ENCODE data around the gene TSPAN9. TPM values are rescaled to one million over a fixed set of nuclear protein-coding genes. Genes with fewer than 3 reads are reported as not detected.
A peak's percentile ranks its signal among the peaks of the same experiment; 100 is the strongest.

The TSPAN9 gene
- total and polyA plus RNA-seq, 4 donors, result 27.6 to 40.1 (median 30.9) TPM

GRCh38 chr12:3035815-3036702 is 41.1 kb upstream of the TSPAN9 start:
- DNase-seq (ENCODE audit: low read depth in 4 of 6, low spot score in 6 of 6), result peak in 2 of 6 donors; percentile 63 to 76
- Histone ChIP-seq H3K4me1 (ENCODE audit: control insufficient read depth, insufficient read depth, low read length) (peaks cover 53% of the 10 kb centered on the region), H3K27ac (ENCODE audit: low read depth, low read length) (no peak overlapping the region), H3K36me3 (ENCODE audit: control insufficient read depth, insufficient read depth, low read length) (no peaks in the 10 kb centered on the region), H3K4me3 (ENCODE audit: low read depth, low read length) (no peak overlapping the region), H3K9me3 (ENCODE audit: control insufficient read depth, insufficient read depth, low read length) (no peaks in the 10 kb centered on the region), H3K27me3 (ENCODE audit: control insufficient read depth, insufficient read depth, low read length) (no peaks in the 10 kb centered on the region)
- WGBS (ENCODE audit: insufficient coverage), result 38% methylated on average over 13 of the region's 16 CpGs

DNA sequence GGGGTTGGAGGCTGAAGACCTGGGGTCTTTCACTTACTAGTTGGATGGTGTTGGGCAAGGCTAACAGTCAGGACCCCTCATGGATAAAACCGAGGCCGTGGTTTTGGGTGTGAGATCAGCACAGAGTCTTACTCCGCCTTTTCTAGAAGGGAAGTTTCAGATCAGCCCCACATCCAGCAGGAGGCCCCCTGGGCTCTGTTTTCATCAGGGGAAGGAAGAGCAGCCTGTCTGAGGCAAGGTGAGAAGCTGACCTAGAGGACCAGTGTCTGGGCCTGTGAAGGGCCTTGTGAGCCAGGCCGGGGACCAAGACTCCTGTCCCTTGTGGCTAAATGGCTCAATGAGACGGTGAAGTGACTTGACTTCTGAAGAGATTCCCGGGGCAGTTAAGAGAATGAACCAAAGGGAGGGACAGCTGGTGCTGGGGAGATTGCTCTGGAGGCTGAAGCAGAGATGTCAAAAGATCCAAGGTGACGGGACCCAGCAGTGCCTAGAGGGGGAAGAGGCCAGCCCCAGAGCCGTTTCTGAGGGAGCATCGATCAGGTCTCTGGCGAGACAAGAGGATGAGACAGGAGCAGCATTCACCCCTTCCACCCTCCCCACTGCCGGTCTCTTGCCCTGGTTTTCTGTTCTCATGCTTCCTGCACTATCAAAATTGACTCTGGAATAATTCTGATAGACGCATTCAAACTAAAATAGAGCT is 40.1 kb upstream of the TSPAN9 start:
- no peak for DNase-seq (ENCODE audit: low read depth in 4 of 6, low spot score in 6 of 6)
- Histone ChIP-seq H3K27ac (ENCODE audit: low read depth, low read length) (no peak overlapping the region), H3K4me1 (ENCODE audit: control insufficient read depth, insufficient read depth, low read length) (peaks cover 55% of the 10 kb centered on the region), H3K9me3 (ENCODE audit: control insufficient read depth, insufficient read depth, low read length) (no peaks in the 10 kb centered on the region), H3K36me3 (ENCODE audit: control insufficient read depth, insufficient read depth, low read length) (no peaks in the 10 kb centered on the region), H3K4me3 (ENCODE audit: low read depth, low read length) (no peak overlapping the region), H3K27me3 (ENCODE audit: control insufficient read depth, insufficient read depth, low read length) (no peaks in the 10 kb centered on the region)
- 85% methylated on average over 11 of the region's 12 CpGs for WGBS (ENCODE audit: insufficient coverage)

GRCh38 chr12:3038166-3038565 is 39.0 kb upstream of the TSPAN9 start:
- H3K27me3 ChIP-seq (ENCODE audit: control insufficient read depth, insufficient read depth, low read length), result no peaks in the 10 kb centered on the region
- DNase-seq (ENCODE audit: low read depth in 4 of 6, low spot score in 6 of 6), result no peak
- peaks cover 50% of the 10 kb centered on the region for H3K4me1 ChIP-seq (ENCODE audit: control insufficient read depth, insufficient read depth, low read length)
- H3K4me3 ChIP-seq (ENCODE audit: low read depth, low read length), result no peak overlapping the region
- no peaks in the 10 kb centered on the region for H3K9me3 ChIP-seq (ENCODE audit: control insufficient read depth, insufficient read depth, low read length)
- WGBS (ENCODE audit: insufficient coverage), result 91% methylated on average over 7 of the region's 7 CpGs
- no peak overlapping the region for H3K27ac ChIP-seq (ENCODE audit: low read depth, low read length)
- no peaks in the 10 kb centered on the region for H3K36me3 ChIP-seq (ENCODE audit: control insufficient read depth, insufficient read depth, low read length)

- Histone ChIP-seq H3K4me1 (ENCODE audit: control insufficient read depth, insufficient read depth, low read length) (peaks cover 41% of the 10 kb centered on the region), H3K27ac (ENCODE audit: low read depth, low read length) (no peak overlapping the region), H3K9me3 (ENCODE audit: control insufficient read depth, insufficient read depth, low read length) (no peaks in the 10 kb centered on the region), H3K27me3 (ENCODE audit: control insufficient read depth, insufficient read depth, low read length) (no peaks in the 10 kb centered on the region), H3K4me3 (ENCODE audit: low read depth, low read length) (no peak overlapping the region), H3K36me3 (ENCODE audit: control insufficient read depth, insufficient read depth, low read length) (no peaks in the 10 kb centered on the region)
- 73% methylated on average over 8 of the region's 11 CpGs for whole genome bisulfite sequencing (ENCODE audit: insufficient coverage)
- peak in 3 of 6 donors; percentile 31 to 68 (median 43) for DNase-seq (ENCODE audit: low read depth in 4 of 6, low spot score in 6 of 6)
These were observed 38.2 kb upstream of the TSPAN9 start for GRCh38 chr12:3038926-3039510.

DNA sequence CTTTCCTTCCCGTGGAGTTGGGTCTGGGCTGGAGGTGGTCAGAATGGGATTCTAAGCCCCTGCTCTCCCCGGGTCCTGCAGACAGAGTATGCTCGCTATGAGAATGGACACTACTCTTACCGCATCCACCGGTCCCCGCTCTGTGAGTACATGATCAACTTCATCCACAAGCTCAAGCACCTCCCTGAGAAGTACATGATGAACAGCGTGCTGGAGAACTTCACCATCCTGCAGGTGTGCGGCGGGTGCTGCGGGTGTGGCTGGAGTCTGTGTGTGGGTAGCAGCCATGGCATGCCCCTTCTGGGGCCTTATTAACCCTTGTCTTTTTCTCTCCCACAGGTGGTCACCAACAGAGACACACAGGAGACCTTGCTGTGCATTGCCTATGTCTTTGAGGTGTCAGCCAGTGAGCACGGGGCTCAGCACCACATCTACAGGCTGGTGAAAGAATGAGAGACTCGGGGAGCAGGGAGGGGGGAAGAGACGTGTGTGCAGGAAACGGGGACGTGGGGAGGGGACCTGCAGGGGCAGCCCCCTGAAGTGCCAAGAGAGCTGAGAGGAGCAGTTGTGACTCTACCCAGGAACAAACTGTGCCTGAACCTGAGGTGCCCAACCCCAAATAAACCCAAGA is 37.0 kb upstream of the TSPAN9 start:
- Histone ChIP-seq H3K4me1 (ENCODE audit: control insufficient read depth, insufficient read depth, low read length) (peaks cover 35% of the 10 kb centered on the region), H3K4me3 (ENCODE audit: low read depth, low read length) (no peak overlapping the region), H3K27me3 (ENCODE audit: control insufficient read depth, insufficient read depth, low read length) (no peaks in the 10 kb centered on the region), H3K36me3 (ENCODE audit: control insufficient read depth, insufficient read depth, low read length) (no peaks in the 10 kb centered on the region), H3K27ac (ENCODE audit: low read depth, low read length) (no peak overlapping the region), H3K9me3 (ENCODE audit: control insufficient read depth, insufficient read depth, low read length) (no peaks in the 10 kb centered on the region)
- DNase-seq (ENCODE audit: low read depth in 4 of 6, low spot score in 6 of 6), result no peak
- WGBS (ENCODE audit: insufficient coverage), result 91% methylated on average over 11 of the region's 15 CpGs

GRCh38 chr12:3040663-3041544 is 36.3 kb upstream of the TSPAN9 start:
- Histone ChIP-seq H3K27me3 (ENCODE audit: control insufficient read depth, insufficient read depth, low read length) (no peaks in the 10 kb centered on the region), H3K4me1 (ENCODE audit: control insufficient read depth, insufficient read depth, low read length) (peaks cover 28% of the 10 kb centered on the region), H3K27ac (ENCODE audit: low read depth, low read length) (no peak overlapping the region), H3K9me3 (ENCODE audit: control insufficient read depth, insufficient read depth, low read length) (no peaks in the 10 kb centered on the region), H3K36me3 (ENCODE audit: control insufficient read depth, insufficient read depth, low read length) (no peaks in the 10 kb centered on the region), H3K4me3 (ENCODE audit: low read depth, low read length) (no peak overlapping the region)
- 89% methylated on average over 25 of the region's 29 CpGs for WGBS (ENCODE audit: insufficient coverage)
- no peak for DNase-seq (ENCODE audit: low read depth in 4 of 6, low spot score in 6 of 6)

GRCh38 chr12:3041558-3042164 is 35.5 kb upstream of the TSPAN9 start:
- peaks cover 22% of the 10 kb centered on the region for H3K4me1 ChIP-seq (ENCODE audit: control insufficient read depth, insufficient read depth, low read length)
- DNase-seq (ENCODE audit: low read depth in 4 of 6, low spot score in 6 of 6), result peak in 5 of 6 donors; percentile 46 to 90 (median 61)
- H3K4me3 ChIP-seq (ENCODE audit: low read depth, low read length), result no peak overlapping the region
- H3K9me3 ChIP-seq (ENCODE audit: control insufficient read depth, insufficient read depth, low read length), result no peaks in the 10 kb centered on the region
- H3K36me3 ChIP-seq (ENCODE audit: control insufficient read depth, insufficient read depth, low read length), result no peaks in the 10 kb centered on the region
- H3K27ac ChIP-seq (ENCODE audit: low read depth, low read length), result no peak overlapping the region
- 75% methylated on average over 10 of the region's 11 CpGs for WGBS (ENCODE audit: insufficient coverage)
- no peaks in the 10 kb centered on the region for H3K27me3 ChIP-seq (ENCODE audit: control insufficient read depth, insufficient read depth, low read length)

GRCh38 chr12:3042394-3042793 is 34.8 kb upstream of the TSPAN9 start:
- H3K27ac ChIP-seq (ENCODE audit: low read depth, low read length), result no peak overlapping the region
- no peak overlapping the region for H3K4me3 ChIP-seq (ENCODE audit: low read depth, low read length)
- peaks cover 21% of the 10 kb centered on the region for H3K4me1 ChIP-seq (ENCODE audit: control insufficient read depth, insufficient read depth, low read length)
- 43% methylated on average over 5 of the region's 8 CpGs for WGBS (ENCODE audit: insufficient coverage)
- H3K9me3 ChIP-seq (ENCODE audit: control insufficient read depth, insufficient read depth, low read length), result no peaks in the 10 kb centered on the region
- H3K36me3 ChIP-seq (ENCODE audit: control insufficient read depth, insufficient read depth, low read length), result no peaks in the 10 kb centered on the region
- DNase-seq (ENCODE audit: low read depth in 4 of 6, low spot score in 6 of 6), result peak in 1 of 6 donors; percentile 45
- H3K27me3 ChIP-seq (ENCODE audit: control insufficient read depth, insufficient read depth, low read length), result no peaks in the 10 kb centered on the region

Measured in spinal cord (tissue), 10 donors.